ENCODE results near the gene GBX2.

GBX2 gene

GRCh38 chr2:236168110-236169080 lies at the start of gene GBX2:
GBX2 (minus strand) TSS chr2:236168386; CDS start chr2:236167971, 415 bp downstream.
- no peak for DNase-seq (ENCODE audit: low read depth in 2 of 2)

- no peak for DNase-seq (ENCODE audit: low read depth in 2 of 2)
These were observed 49.7 kb upstream of the GBX2 start for GRCh38 chr2:236217926-236218325.

DNA sequence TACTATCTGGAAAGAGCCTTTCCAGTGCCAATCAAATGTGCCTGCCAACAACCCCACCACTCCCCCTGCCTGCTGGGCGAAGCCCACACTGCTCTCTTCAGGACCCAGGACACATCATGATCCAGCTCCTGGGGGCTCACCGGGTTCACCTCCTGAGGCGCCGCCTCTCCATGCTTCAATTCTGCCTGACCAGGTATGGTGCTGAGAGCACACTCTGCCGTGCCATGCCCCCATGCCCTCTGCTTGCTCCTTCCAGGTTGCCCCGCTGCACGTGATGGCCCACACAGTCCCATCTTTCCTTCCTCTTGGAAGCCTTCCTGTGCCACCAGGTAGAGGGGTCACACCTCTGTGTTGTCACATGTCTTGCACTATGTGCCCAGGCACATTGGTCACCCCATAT lies 48.5 kb upstream of the GBX2 start:
- no peak for DNase-seq (ENCODE audit: low read depth in 2 of 2)

DNA sequence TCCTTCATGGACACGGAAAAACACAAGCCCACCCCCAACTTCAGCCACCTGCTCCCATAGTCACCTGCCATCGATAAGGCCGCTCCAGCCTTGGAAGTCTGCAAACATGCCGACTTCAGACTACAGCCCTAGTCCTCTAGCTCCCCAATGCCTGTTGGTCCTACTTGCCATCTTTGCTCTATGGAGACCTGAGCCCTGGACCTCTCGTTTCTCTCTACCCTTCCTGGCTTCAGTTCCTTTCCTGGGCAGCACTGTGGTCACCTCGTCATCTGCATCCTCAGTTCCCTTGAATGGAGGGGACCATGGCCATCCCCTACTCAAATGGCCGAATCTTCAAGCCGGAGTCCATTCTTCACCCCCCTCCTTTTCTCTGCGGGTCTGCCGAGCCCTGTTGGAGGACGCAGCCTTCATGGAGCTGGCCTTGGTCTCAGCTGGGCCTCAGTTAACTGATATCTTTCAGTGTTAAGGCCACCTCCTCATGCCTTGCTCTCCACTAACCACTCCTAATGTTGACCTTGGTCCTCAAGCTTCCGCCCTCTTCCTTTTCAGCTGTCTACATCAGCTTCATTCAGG lies 47.7 kb upstream of the GBX2 start:
- no peak for DNase-seq (ENCODE audit: low read depth in 2 of 2)

- DNase-seq (ENCODE audit: low read depth in 2 of 2), result no peak
These were observed 47.0 kb upstream of the GBX2 start for GRCh38 chr2:236215196-236215595.

DNA sequence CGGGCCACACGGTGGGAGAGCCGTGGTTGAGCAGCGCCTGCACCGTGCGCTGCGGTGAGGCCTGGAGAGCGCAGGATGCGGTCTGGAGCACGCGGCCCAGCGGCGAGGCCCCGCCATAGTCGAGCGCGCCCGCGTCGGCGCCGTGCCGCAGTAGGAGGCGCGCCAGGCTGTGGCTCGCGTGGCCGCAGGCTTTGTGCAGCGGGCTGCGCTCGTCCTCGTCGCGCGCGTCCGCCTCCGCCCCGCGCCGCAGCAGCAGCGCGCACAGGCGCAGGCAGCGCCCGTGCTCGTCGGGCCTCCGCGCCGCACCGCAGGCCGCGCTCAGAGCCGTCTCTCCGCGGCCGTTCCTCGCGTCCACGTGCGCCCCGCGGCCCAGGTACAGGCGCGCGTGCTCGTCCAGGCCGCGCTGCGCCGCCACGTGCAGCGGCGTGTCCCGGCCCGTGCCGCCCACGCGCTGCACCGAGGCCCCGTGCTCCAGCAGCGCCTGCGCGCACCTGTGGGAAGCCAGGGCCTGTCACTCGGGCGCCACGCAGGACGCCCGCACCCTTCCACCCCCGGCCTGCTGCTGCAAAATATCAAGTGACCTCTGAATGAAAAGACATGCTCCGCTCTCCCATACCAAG lies 46.3 kb upstream of the GBX2 start:
- no peak for DNase-seq (ENCODE audit: low read depth in 2 of 2)

GRCh38 chr2:236211296-236211695 lies 43.1 kb upstream of the GBX2 start:
- no peak for DNase-seq (ENCODE audit: low read depth in 2 of 2)

DNA sequence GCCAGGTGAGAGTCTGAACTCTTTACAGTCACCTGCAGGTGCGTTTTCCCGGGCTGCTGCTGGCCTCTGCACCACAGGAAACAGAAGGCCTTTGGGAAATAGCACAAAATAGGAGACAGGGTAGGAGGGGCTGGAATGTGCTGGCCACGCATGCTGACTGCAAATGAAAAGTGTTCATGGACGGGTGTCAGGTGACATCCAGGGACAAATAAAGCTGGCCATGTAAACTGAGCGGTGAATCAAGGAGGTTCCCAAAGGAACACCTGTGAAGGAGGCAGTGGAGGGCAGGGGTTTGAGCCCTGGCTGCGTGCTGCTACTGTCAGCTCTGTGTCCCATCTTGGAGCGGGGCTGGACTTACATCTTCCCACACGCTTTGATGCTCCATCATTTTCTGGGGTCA lies 42.4 kb upstream of the GBX2 start:
- DNase-seq (ENCODE audit: low read depth in 2 of 2), result no peak

- DNase-seq (ENCODE audit: low read depth in 2 of 2), result no peak
These were observed 41.8 kb upstream of the GBX2 start for GRCh38 chr2:236209996-236210395.

GRCh38 chr2:236209535-236209934 lies 41.3 kb upstream of the GBX2 start:
- no peak for DNase-seq (ENCODE audit: low read depth in 2 of 2)

GRCh38 chr2:236208019-236208926 lies 40.1 kb upstream of the GBX2 start:
- DNase-seq (ENCODE audit: low read depth in 2 of 2), result no peak

- no peak for DNase-seq (ENCODE audit: low read depth in 2 of 2)
These were observed 39.3 kb upstream of the GBX2 start for GRCh38 chr2:236207472-236207871.

DNA sequence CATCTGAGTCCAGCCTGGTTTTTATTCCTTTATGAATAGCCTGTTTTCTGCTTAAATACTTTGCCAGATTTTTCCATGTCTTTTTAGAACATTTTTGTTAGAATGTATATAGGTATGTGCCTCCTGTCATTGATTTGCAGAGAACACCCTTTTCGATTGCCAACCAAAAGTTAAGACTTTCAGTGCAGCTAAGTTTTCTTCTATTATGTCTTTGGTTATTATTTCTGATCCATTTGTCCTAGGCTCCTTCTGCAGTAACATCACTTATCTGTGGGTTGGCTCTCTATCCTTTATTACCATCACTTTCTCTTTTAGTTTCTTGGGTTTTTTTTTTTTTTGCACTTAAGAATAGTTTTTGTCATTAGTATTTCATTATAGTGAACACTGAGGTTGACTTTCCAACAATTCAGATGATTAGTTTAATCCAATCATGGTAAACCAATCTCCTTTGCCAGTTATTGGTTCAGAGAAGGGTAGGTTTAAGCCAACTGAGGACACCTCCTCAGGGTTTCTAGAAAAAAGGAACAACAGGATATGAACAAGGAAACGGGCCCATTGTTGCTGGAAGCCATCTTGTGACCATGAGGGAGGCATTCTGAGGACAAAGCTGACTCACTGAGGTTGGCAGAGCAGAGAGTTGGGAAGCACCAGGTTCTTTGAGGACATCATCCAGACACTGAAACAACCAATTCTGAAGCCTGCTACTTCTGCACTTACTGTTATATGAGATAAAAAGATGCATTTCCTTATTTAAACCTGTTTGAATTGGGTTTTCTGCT lies 37.9 kb upstream of the GBX2 start:
- DNase-seq (ENCODE audit: low read depth in 2 of 2), result no peak

GRCh38 chr2:236204953-236205352 lies 36.8 kb upstream of the GBX2 start:
- DNase-seq (ENCODE audit: low read depth in 2 of 2), result no peak

GRCh38 chr2:236200378-236200777 lies 32.2 kb upstream of the GBX2 start:
- DNase-seq (ENCODE audit: low read depth in 2 of 2), result no peak

DNA sequence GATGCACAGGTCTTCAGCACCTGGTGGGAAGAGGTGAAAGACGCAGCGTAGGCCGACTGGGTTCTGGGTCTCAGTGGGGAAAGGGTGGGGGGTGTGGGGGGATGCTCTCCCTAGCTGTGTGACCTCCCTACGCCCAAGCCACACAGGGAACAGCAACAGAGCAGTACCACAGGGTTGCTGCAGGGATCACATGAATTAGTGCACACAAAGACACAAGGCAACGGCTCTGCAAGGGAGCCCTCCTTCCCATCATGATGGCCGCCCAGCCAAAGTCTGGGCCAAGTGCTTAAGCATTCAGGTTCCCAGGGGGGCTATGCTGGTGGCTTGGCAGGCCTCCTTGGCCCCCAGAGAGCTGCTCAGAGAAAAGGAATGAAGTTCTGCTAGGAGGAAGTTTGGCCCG lies 28.2 kb upstream of the GBX2 start:
- no peak for DNase-seq (ENCODE audit: low read depth in 2 of 2)

GRCh38 chr2:236195726-236196125 lies 27.5 kb upstream of the GBX2 start:
- DNase-seq (ENCODE audit: low read depth in 2 of 2), result no peak

GRCh38 chr2:236194786-236195185 lies 26.6 kb upstream of the GBX2 start:
- DNase-seq (ENCODE audit: low read depth in 2 of 2), result no peak

DNA sequence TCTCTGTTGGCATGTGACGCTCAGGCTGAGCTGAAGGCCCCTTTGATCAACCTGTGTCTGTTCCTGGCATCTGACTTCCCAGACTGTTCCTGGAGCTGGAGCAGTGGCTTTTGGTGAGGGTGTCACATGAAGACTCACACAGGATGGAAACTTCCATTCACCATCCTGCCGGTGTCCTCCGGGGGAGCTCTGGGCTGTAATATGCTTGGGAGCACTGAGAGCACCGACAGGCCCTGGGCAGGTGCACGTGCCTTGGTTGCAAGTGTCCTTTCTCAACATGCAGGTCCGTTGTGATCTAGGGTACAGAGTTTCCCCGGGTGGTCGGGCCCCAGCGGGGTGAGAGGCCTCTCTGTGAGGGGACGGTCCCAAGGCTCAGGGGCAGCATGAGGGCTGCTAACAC lies 24.8 kb upstream of the GBX2 start:
- no peak for DNase-seq (ENCODE audit: low read depth in 2 of 2)

- DNase-seq (ENCODE audit: low read depth in 2 of 2), result no peak
These were observed 22.5 kb upstream of the GBX2 start for GRCh38 chr2:236190674-236191073.

DNA sequence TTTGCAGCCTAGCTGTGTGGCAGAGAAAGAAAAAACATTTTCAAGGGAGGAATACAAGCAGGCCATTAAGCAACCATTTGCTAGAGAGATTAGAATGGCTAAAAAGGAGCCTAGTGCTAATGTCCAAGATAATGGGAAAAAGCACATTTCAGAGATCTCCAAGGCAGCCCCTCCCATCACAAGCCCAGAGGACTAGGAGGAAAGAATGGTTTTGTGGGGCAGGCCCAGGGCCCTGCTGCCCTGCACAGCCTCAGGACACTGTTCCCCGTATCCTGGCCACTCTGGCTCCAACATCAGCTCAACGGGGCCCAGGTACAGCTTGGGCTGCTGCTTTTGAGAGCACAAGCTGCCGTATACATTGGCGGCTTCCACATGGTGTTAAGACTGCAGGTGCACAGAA lies 16.5 kb upstream of the GBX2 start:
- DNase-seq (ENCODE audit: low read depth in 2 of 2), result no peak

Data from activated CD4-positive, alpha-beta T cell treated with anti-CD3 and anti-CD28 coated beads for 24 hours (primary cell).